ENCODE results near the gene LSM4. TPM values are rescaled to one million over a fixed set of nuclear protein-coding genes. Genes with fewer than 3 reads are reported as not detected.
"Not testable (repeated sequence)": the region's sequence is repeated elsewhere in the genome, so short reads cannot be mapped to it uniquely, and the experiment has no call there.

LSM4 gene
- 105 TPM for polyA plus RNA-seq (2012; ENCODE audit: missing spikeins)

DNA sequence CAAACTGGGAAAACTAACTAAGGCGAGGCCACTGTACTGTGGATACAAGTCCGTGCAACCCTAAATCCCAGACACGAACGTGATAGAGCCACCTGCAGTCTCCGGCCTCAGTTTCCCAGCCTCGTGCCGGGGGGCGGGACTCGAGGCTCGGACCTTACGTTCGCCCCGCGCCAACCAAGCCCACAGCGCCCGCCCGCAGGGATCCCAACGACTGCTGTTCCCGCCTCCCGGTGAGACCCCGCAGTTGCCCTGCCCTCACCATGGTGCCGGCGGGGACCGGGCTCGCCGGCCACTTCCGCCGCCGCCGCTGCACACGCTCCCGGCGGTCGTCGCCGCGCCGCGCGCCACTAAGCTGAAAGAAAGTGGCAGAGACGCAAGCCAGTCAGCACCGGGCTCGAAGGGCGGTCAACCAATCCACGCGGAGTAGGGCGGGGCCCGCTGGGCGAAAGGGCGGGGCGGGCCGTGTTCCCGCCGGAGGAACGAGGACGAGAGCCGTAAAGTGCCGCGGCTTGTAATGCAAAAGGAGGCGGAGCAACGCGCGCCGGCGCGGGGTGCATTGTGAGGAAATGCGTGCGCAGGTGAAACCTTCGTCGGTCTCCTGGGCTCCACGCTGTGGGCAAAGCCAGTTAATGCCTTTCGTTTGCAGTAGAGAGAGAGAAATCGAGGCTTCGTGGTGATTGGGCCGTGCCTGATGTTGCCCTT, at the start of gene LSM4:
LSM4 (minus strand) TSS at position 318 of the 702 bp plus-strand sequence; CDS start at position 262, 56 bp downstream.
- TF ChIP-seq TAF1 (IDR thresholded peaks at IDR 0.05; ENCODE audit: borderline replicate concordance, low read depth, low read length) (peak; percentile 29; the same call in 1 of the 2 replicates), POLR2A (IDR thresholded peaks at IDR 0.05; ENCODE audit: low read depth, low read length) (peak; percentile 88; the same call in 1 of the 2 replicates), POLR2AphosphoS5 (IDR thresholded peaks at IDR 0.05; ENCODE audit: low read depth, low read length) (peak; percentile 72)
- DNase-seq (ENCODE audit: insufficient read length) (peak; percentile 98), FAIRE-seq (peak; percentile 99)

DNA sequence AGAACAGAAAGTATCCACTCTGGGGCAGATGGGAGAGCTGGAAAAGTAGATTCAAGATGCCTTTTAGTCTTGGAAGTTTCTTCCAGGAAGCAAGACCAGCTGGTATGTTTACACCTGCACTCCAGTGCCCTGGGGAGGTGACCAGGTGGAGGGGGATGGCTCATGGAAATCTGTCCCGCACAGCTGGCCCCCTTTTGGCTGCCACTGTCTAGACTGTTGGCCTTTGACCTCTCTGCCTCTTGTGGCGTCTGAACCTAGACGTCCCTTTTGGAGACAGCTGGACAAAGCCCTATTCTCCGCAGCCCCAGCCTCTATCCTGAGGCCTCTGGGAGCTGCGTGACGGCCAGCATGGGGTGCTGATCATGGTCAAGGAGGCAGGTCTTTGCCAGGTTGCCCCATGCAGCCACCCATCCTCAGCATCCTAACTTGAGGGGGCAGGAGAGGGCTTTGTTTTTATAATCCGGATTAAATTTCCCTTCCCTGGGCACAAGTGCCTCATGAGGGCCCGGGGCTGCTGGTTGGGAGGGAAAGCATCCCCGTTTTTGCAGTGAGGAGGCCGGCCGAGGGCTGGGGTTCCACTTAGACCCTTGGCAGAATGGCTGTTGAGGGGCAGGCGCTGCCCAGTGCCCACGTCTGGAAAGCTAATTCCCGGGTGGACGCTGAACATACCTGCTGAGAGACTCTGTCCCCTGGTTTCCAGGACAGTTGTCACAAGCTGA, 45.8 kb upstream of the LSM4 start:
- FAIRE-seq, result no peak
- TF ChIP-seq POLR2AphosphoS5 (IDR thresholded peaks at IDR 0.05; ENCODE audit: low read depth, low read length) (no peak), TAF1 (IDR thresholded peaks at IDR 0.05; ENCODE audit: borderline replicate concordance, low read depth, low read length) (no peak), POLR2A (IDR thresholded peaks at IDR 0.05; ENCODE audit: low read depth, low read length) (no peak)
- no peak for DNase-seq (ENCODE audit: insufficient read length)

DNA sequence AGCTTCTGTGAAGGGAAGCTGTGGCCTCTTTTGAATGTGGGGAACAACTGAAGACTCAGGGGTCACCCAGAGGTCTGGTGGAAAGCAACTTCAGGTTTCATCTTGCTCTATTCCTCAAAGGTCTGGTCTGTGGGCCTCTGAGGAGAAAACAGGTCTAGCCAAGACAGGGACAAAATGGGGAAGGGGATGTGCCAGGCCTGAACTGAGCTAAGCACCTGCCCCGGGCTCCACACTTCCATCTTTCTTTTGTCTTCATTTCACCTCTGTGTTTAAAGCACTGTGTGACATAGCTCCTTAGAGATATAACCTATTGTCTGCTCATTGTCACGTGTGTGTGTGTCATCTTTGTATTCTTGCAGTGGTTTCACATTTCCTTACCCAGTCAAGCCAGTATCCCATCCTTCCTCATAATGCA, 43.2 kb upstream of the LSM4 start:
- DNase-seq (ENCODE audit: insufficient read length) (no peak), FAIRE-seq (no peak)
- no peak for TF ChIP-seq POLR2AphosphoS5 (IDR thresholded peaks at IDR 0.05; ENCODE audit: low read depth, low read length)
- no peak for TF ChIP-seq TAF1 (IDR thresholded peaks at IDR 0.05; ENCODE audit: borderline replicate concordance, low read depth, low read length)
- no peak for TF ChIP-seq POLR2A (IDR thresholded peaks at IDR 0.05; ENCODE audit: low read depth, low read length)

DNA sequence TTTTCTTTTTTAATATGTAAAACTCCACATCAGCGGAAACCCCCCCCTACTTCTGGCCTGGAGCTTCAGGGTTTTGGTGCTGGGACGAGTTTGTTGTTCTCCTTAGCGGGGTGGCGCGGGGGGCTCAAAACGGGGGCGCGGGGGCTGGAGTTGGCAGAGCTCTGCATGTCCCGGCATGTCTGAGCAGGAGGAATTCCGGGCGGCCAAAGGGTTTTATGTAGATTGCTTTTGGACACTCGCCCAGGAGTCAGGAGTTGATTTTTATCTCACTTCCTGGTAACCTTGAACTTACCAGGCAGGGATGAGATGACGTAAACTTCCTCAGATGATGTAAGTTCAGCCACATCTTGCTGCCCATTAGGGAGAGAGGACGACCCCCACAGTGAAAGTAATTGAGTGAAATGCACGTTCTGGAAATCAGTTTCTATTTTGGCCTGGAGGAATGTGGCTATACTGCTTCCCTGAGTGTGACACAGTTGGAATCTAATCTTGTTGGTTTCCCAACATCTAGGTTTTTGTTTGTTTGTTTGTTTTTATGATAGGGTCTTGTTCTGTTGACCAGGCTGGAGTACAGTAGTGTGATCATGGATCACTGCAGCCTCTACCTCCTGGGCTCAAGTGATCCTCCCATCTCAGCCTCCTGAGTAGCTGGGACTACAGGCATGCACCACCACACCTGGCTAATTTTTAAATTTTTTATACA, 42.1 kb upstream of the LSM4 start:
- no peak for FAIRE-seq
- TF ChIP-seq POLR2A (IDR thresholded peaks at IDR 0.05; ENCODE audit: low read depth, low read length) (no peak), POLR2AphosphoS5 (IDR thresholded peaks at IDR 0.05; ENCODE audit: low read depth, low read length) (no peak), TAF1 (IDR thresholded peaks at IDR 0.05; ENCODE audit: borderline replicate concordance, low read depth, low read length) (no peak)
- no peak for DNase-seq (ENCODE audit: insufficient read length)

DNA sequence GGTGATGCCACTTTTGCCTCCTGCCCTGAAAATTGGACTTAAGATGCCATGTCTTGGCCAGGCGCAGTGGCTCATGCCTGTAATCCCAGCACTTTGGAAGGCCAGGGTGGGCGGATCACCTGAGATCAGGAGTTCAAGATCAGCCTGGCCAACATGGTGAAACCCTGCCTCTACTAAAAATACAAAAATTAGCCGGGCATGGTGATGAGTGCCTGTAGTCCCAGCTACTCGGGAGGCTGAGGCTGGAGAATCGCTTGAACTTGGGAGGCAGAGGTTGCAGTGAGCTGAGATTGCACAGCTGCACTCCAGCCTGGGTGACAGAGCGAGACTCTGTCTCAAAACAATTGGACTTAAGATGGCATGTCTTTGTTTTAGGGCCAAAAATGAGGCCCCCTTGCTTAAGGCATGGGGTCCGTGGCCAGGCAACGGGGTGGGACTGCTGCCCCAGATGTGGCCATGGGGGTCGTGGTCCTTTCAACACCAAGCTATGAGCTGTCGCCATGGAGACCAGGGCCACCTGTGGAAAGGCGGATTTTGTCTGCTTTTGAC, 41.5 kb upstream of the LSM4 start:
- not testable (repeated sequence) for DNase-seq (ENCODE audit: insufficient read length); FAIRE-seq

DNA sequence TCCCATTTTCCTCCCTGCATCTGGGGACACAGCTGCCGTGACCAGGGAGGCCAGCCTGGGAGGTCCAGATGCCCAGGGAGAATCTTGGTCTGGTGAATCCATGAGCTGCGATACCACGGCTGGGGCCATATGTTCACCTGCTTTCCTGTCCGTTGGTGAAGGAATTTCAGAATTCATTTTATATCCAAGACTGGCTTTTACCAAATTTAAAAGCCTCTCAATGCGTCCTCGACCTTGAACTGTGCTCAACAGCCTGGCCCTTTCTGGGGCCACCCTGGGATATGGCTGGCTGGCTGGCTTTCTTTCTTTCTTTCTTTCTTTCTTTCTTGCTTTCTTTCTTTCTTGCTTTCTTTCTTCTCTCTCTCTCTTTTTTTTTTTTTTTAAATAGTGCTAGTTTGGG, 40.9 kb upstream of the LSM4 start:
- TF ChIP-seq POLR2A (IDR thresholded peaks at IDR 0.05; ENCODE audit: low read depth, low read length) (no peak), TAF1 (IDR thresholded peaks at IDR 0.05; ENCODE audit: borderline replicate concordance, low read depth, low read length) (no peak), POLR2AphosphoS5 (IDR thresholded peaks at IDR 0.05; ENCODE audit: low read depth, low read length) (no peak)
- FAIRE-seq (no peak), DNase-seq (ENCODE audit: insufficient read length) (no peak)

DNA sequence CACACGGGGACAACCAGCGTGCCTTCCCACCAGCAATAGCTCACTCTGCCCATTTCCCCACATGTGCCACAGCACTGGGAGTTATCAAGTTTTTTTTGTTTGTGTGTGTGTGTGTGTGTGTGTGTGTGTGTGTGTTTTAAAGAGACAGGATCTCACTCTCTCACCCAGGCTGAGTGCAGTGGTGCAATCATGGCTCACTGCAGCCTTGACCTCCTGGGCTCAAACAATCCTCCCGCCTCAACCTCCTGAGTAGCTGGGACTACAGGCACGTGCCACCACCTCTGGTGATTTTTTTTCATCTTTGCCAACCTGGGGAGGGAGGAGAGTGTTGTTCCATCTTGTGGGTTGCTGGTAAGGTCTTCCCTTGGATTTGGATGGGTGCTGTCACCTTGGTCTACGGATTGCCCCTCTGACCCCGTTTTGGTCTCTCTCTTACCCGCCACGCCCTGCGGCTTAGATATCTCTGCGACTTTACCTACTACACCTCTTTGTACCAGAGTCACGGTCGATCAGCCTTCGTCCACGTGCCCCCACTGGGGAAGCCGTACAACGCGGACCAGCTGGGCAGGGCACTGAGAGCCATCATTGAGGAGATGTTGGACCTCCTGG, 40.2 kb upstream of the LSM4 start:
- DNase-seq (ENCODE audit: insufficient read length), result no peak
- FAIRE-seq, result no peak

DNA sequence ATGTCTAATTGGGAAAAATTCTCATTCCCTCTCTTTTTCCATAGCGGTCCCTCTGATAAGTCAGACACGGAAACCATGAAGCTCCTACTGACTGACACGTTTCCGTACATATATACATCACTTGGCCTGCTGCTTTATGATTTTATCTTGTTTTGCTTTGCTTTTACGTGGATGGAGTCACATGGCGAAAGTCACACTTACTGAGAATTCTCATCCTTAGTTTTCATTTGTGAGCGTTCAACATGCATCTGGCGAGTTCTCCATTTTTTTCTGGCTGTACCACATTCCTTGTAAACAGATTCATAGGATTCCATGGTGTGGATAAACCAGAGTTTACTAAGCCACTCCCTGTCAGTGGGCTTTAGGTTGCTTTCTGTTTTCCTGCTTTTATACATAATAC, 38.8 kb upstream of the LSM4 start:
- TF ChIP-seq TAF1 (IDR thresholded peaks at IDR 0.05; ENCODE audit: borderline replicate concordance, low read depth, low read length) (no peak), POLR2AphosphoS5 (IDR thresholded peaks at IDR 0.05; ENCODE audit: low read depth, low read length) (no peak), POLR2A (IDR thresholded peaks at IDR 0.05; ENCODE audit: low read depth, low read length) (no peak)
- DNase-seq (ENCODE audit: insufficient read length) (no peak), FAIRE-seq (no peak)

More for the DNA sequence above, 40.2 kb upstream of the LSM4 start:
- TF ChIP-seq POLR2AphosphoS5 (IDR thresholded peaks at IDR 0.05; ENCODE audit: low read depth, low read length) (no peak), TAF1 (IDR thresholded peaks at IDR 0.05; ENCODE audit: borderline replicate concordance, low read depth, low read length) (no peak), POLR2A (IDR thresholded peaks at IDR 0.05; ENCODE audit: low read depth, low read length) (no peak)

DNA sequence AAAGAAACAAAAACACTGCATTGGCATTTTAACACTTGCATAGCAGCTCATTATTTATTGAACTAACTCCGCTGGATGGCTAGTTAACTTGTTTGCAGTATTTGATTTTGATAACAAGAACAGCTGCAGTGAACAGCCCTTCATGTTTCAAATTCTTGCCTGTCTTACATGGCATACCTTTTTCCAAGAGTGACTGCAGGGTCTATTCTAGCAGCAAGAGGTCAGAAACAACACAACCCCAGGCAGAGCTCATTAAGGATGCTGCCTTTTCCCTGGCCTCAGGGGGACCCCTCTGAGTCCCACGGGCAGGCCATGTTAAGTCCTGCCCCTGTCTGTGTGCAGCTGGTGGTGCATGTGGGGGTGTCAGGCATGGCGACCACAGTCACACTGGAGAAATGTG, 34.2 kb upstream of the LSM4 start:
- DNase-seq (ENCODE audit: insufficient read length), result no peak
- FAIRE-seq, result no peak
- TF ChIP-seq POLR2AphosphoS5 (IDR thresholded peaks at IDR 0.05; ENCODE audit: low read depth, low read length) (no peak), POLR2A (IDR thresholded peaks at IDR 0.05; ENCODE audit: low read depth, low read length) (no peak), TAF1 (IDR thresholded peaks at IDR 0.05; ENCODE audit: borderline replicate concordance, low read depth, low read length) (no peak)

DNA sequence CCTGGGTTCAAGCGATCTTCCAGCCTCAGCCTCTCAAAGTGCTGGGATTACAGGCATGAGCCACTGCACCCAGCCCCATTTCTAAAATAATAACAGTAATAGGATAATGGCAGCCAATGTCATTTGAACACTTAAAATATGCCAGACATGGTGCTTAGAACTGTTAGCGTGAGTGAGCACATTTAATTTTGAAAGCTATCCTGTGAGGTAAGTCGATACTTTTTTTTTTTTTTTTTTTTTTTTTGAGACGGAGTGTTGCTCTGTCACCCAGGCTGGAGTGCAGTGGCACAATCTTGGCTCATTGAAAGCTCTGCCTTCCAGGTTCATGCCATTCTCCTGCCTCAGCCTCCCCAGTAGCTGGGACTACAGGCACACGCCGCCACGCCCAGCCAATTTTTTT, 31.9 kb upstream of the LSM4 start:
- not testable (repeated sequence) for DNase-seq (ENCODE audit: insufficient read length); FAIRE-seq

DNA sequence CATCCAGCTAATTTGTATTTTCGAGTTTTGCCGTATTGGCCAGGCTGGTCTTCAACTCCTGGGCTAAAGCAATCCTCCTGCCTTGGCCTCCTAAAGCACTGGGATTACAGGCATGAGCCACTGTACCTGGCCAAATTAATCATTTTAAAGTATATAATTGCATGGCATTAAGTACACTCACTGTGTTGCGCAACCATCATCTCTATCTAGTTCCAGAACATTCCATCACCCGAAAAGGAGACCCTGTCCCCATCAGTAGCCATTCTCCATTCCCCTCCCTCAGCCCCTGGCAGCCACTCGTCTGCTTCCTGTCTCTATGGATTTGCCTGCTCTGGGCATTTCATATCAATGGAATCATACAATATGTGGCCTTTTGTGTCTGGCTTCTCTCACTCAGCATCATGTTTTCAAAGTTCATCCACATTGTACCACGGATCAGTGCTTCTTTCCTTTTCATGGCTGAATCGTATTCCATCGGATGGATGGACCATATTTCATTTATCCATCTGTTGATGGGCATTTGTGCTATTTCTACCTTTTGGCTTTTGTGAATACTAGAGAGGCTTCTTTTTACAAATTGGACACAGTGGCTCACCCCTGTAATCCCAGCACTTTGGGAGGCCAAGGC, 30.6 kb upstream of the LSM4 start:
- FAIRE-seq, result no peak
- TF ChIP-seq POLR2AphosphoS5 (IDR thresholded peaks at IDR 0.05; ENCODE audit: low read depth, low read length) (no peak), POLR2A (IDR thresholded peaks at IDR 0.05; ENCODE audit: low read depth, low read length) (no peak), TAF1 (IDR thresholded peaks at IDR 0.05; ENCODE audit: borderline replicate concordance, low read depth, low read length) (no peak)

More for the DNA sequence above, 30.6 kb upstream of the LSM4 start:
- no peak for DNase-seq (ENCODE audit: insufficient read length)

Measured in GM12892 (cell line).